HPDE6-E6E7 (cell line): ENCODE results near the gene CCDC183.

Experiments
- DNase-seq: peaks from one replicate; pipeline ENCODE4 v3.0.0; 2011; ENCODE audit warnings: missing footprints; ENCODE audit errors: extremely low spot score

CCDC183 gene

GRCh38 chr9:136849038-136849959, 53.2 kb downstream of the CCDC183 start, which contains the start of gene PHPT1:
TSS of gene PHPT1 (plus strand) at chr9:136849409. CDS start at chr9:136849431, 22 bp downstream.
- peak; percentile 99 for DNase-seq

DNA sequence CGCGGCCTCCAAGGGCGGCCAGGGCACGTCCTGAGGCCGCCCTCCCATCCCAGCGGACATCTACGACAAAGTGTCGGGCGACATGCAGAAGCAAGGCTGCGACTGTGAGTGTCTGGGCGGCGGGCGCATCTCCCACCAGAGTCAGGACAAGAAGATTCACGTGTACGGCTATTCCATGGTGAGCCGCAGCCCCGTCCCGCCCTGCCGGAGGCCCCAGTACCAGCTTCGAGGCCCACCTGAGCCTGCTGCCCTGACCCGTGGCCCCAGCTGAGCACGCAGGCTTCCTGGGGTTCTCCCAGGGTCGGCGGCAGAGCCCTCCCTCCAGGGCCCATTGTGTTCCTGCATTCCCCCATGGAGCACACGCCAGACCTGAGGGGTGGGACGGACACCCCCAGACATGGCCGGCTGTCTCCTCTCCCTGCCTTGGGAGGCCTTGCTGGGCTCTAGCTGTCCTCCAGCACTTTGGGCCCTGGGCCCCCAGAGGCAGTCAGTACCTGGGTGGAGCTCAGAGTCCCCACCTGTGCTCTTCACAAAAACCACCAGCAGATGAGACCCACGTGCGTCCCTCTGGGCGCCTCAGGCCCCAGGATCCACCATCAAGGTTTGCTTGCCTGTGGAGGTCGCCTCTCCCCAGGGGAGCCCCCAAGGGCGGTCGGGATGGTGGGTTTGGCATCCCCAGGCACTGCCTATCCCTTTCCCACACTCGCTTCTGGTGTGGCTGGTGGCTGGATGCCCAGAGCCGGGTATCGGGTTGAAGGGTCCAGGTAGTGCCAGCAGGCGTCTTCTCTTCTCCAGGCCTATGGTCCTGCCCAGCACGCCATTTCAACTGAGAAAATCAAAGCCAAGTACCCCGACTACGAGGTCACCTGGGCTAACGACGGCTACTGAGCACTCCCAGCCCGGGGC, 54.1 kb downstream of the CCDC183 start:
- no peak for DNase-seq

DNA sequence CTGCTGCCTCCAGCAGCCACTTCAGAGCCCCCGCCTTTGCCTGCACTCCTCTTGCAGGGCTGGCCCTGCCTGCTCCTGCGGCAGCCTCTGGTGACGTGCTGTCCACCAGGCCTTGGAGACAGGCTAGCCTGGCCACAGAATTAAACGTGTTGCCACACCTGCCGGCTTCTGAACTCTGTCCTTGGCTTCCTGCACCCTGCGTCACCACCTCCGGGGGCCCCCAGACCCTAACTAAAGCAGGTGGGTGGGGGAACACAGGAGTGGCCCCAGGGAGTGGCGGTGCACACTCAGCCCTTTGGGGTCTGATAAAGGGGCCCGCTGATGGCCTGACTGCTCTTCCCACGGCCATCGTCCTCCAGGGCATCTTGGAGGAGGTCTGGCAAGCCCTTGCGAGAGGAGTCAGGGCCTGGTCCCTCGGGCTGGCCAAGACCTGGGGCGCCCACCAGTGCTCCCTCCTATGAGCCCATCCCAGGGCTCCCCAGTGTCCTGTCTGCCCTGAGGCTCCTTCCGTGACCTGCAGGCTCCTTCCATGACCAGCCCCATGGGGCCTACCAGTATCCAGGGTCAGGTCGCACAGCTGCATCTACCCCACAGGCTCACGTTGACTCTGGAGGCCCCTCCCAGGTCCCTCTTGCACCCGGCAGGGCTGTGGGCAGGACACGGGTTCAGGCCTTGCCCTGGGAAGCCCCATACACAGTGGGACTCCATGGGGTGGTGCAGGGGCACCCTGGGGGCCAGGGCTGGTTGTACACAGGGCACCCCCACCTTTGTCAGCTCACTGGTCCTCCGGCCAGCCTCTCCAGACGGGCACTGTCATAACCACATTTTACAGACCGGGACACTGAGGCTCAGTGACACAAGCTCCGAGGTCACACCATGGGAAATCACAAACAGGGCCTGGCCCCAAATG, 55.0 kb downstream of the CCDC183 start:
- no peak for DNase-seq

- DNase-seq, result no peak
These were observed 56.0 kb downstream of the CCDC183 start, which contains the start of gene MAMDC4 for GRCh38 chr9:136851941-136852663. TSS of gene MAMDC4 (plus strand) at chr9:136852346. CDS start at chr9:136852417, 71 bp downstream.

DNA sequence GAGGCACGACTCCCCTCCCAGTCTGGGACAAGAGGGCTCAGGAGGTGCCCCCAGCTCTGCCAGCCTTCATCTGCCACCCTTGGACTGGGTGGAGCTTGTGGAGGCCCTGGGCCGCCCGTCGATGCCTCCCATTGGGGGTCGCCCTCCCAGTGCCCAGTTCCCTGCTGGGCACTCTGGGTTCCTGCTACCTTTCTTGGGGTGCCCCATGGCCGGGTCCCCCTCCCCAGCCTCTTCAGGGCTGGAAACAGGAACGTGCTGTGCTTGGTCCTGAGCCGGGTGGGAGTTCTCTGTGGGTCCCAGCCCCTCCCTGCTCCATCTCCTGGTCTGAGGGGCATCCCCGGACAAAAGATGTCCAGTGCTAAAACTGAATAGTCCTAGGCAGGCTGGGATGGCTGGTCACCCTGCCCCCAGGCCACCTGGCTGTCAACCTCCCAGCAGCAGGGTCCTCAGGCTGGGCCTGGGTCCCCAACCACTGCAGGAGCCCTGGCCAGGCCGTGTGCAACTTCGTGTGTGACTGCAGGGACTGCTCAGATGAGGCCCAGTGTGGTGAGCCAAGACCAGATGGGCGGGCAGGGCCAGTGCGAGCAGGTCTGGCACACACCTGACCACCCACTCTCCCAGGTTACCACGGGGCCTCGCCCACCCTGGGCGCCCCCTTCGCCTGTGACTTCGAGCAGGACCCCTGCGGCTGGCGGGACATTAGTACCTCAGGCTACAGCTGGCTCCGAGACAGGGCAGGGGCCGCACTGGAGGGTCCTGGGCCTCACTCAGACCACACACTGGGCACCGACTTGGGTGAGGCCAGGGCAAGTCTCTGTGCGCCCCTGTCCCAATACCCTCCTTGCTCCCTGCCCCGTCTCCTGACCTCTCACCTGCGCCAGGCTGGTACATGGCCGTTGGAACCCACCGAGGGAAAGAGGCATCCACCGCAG, 56.8 kb downstream of the CCDC183 start:
- no peak for DNase-seq

DNA sequence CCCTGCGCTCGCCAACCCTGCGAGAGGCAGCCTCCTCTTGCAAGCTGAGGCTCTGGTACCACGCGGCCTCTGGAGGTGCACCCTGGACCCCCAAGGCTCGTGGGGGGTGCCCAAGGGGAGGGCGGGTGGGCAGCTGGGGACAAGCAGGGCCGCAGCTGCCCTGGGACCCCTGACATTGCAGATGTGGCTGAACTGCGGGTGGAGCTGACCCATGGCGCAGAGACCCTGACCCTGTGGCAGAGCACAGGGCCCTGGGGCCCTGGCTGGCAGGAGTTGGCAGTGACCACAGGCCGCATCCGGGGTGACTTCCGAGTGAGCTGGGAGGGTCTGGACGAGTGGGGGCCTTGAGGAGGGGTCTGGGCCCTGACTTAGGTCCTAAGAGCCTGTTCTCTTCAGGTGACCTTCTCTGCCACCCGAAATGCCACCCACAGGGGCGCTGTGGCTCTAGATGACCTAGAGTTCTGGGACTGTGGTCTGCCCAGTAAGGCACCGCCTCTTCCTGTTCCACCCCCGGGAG, 57.5 kb downstream of the CCDC183 start:
- no peak for DNase-seq

GRCh38 chr9:136854113-136854841, 58.1 kb downstream of the CCDC183 start:
- no peak for DNase-seq

DNA sequence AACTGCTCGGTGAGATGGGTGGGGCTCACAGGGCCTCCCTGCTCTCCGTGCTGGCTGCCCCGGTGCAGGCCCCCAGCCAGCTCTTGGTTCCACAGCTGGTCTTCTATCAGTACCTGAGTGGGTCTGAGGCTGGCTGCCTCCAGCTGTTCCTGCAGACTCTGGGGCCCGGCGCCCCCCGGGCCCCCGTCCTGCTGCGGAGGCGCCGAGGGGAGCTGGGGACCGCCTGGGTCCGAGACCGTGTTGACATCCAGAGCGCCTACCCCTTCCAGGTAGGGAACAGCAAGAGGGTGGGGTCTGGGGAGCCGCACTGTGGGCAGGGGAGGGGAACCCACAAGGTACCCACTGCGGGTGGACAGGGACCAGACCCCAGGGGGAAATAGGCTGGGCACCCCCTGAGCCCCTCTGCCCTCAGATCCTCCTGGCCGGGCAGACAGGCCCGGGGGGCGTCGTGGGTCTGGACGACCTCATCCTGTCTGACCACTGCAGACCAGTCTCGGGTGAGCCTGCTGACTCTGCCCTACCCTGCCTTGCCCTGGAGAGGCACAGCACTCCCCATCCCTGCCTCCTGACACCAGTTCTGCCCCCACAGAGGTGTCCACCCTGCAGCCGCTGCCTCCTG, 58.8 kb downstream of the CCDC183 start:
- no peak for DNase-seq

- DNase-seq, result no peak
These were observed 59.4 kb downstream of the CCDC183 start for GRCh38 chr9:136855461-136856078.

DNA sequence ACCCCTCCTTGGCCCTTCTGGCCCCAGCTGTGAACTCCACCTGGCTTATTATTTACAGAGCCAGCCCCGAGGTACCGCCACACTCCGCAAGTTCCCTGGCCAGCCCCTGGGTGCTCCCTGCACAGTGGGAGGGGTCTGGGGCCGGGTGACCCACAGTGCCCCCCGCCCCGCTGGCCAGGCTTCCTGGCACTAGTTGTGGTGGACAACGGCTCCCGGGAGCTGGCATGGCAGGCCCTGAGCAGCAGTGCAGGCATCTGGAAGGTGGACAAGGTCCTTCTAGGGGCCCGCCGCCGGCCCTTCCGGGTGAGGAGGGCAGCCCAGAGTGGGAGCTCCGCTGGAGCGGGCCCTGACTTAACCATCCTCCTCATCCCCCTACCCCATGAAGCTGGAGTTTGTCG, 59.9 kb downstream of the CCDC183 start:
- DNase-seq, result no peak

DNA sequence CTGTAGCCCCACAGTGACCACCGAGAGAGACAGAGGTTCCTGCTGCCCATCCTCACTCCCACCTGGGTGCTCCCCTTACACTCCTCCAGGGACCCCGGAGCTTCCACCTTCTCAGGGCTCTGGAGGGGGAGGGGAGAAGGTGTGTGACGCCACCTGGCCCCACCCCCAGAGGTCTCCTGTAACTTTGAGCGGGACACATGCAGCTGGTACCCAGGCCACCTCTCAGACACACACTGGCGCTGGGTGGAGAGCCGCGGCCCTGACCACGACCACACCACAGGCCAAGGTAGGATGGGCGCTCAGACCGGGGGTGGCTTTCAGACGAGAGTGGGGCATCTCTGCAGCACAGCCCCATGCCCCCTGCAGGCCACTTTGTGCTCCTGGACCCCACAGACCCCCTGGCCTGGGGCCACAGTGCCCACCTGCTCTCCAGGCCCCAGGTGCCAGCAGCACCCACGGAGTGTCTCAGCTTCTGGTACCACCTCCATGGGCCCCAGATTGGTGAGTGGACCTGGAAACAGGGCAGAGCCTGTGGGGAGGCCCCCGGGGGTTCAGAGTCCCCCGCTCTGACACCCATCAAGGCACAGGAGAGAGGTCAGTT, 60.5 kb downstream of the CCDC183 start:
- no peak for DNase-seq

- DNase-seq, result no peak
These were observed 61.0 kb downstream of the CCDC183 start for GRCh38 chr9:136857166-136857565.
